ENCODE measurements around the gene MED9.

Gene MED9

DNA sequence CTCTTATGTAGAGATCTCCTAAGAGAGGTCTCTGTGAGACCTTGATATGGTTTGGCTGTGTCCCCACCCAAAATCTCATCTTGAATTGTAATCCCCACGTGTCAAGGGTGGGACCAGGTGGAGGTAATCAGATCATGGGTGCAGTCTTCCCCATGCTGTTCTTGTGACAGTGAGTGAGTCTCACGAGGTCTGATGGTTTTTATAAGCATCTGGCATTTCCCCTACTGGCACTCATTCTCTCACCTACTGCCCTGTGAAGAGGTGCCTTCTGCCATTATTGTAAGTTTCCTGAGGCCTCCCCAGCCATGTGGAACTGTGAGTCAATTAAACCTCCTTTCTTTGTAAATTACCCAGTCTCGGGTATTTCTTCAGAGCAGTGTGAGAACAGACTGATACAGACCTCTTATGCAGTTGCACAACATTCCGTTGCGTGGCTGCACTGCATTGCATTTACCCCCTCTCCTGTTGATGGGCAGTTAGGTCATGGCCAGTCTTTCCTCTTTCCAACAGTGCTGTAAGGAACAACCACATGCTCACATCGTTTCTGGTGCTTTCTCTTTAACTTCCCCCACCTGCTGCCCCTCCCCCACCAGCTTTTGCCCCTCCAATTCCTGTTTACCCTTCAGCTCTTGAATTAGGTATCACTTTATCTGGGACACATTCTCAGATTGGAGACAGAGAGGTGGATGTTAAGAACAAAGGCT lies 43.6 kb upstream of the MED9 start:
- Histone ChIP-seq H4K20me1 (ENCODE audit: insufficient read depth, low read length, poor library complexity, severe bottlenecking) (no peaks in the 10 kb centered on the region), H3K79me2 (ENCODE audit: insufficient read depth, low read length) (no peaks in the 10 kb centered on the region), H3K9me3 (ENCODE audit: insufficient read depth, low read depth, low read length) (no peaks in the 10 kb centered on the region), H3F3A (ENCODE audit: low read depth) (no peaks in the 10 kb centered on the region), H2AFZ (ENCODE audit: low read length) (no peak overlapping the region), H3K36me3 (ENCODE audit: insufficient read depth, low read length) (no peaks in the 10 kb centered on the region), H3K9me2 (replicated peaks; ENCODE audit: low read depth, low read length) (no peaks in the 10 kb centered on the region), H3K4me1 (ENCODE audit: insufficient read depth, low read length, poor library complexity, severe bottlenecking) (peaks cover 20% of the 10 kb centered on the region), H3K4me3 (ENCODE audit: low read length, poor library complexity, severe bottlenecking) (no peak overlapping the region), H3K4me2 (ENCODE audit: low read depth, low read length, poor library complexity, severe bottlenecking) (no peak overlapping the region), H3K9ac (ENCODE audit: low read depth, low read length, poor library complexity, severe bottlenecking) (no peak overlapping the region), H3K27me3 (ENCODE audit: insufficient read depth, low read length, poor library complexity, severe bottlenecking) (no peaks in the 10 kb centered on the region)
- TF ChIP-seq CTCF (conservative IDR thresholded peaks at IDR 0.05; ENCODE audit: low read length) (no peak), EZH2phosphoT487 (IDR thresholded peaks at IDR 0.05; ENCODE audit: borderline replicate concordance) (no peak)

DNA sequence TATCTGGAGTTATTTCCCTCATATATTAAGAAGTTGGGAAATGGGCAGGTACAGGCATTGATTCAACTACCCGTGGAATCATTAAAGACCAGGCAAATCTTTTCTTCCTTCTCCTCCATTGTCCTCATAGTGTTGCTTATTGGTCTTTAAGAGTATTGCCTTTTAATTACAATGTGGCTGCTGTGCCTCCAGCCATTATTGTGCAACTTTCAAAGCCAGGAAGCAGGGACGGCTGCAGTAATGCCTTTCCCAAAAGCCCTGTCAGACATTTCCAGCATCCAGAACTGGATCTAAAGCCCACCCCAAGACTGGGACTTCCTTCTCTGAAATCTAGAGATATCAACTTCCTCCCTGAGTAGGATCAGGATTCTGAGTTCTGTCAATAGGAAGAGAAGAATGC lies 42.3 kb upstream of the MED9 start:
- H3K9me2 ChIP-seq (replicated peaks; ENCODE audit: low read depth, low read length): no peaks in the 10 kb centered on the region
- H3K4me2 ChIP-seq (ENCODE audit: low read depth, low read length, poor library complexity, severe bottlenecking): no peak overlapping the region
- H3K79me2 ChIP-seq (ENCODE audit: insufficient read depth, low read length): no peaks in the 10 kb centered on the region
- H3K9me3 ChIP-seq (ENCODE audit: insufficient read depth, low read depth, low read length): no peaks in the 10 kb centered on the region
- no peak overlapping the region for H3K4me3 ChIP-seq (ENCODE audit: low read length, poor library complexity, severe bottlenecking)
- H3K36me3 ChIP-seq (ENCODE audit: insufficient read depth, low read length): no peaks in the 10 kb centered on the region
- TF ChIP-seq EZH2phosphoT487 (IDR thresholded peaks at IDR 0.05; ENCODE audit: borderline replicate concordance): no peak
- TF ChIP-seq CTCF (conservative IDR thresholded peaks at IDR 0.05; ENCODE audit: low read length): no peak
- no peak overlapping the region for H2AFZ ChIP-seq (ENCODE audit: low read length)
- H3F3A ChIP-seq (ENCODE audit: low read depth): no peaks in the 10 kb centered on the region
- H3K9ac ChIP-seq (ENCODE audit: low read depth, low read length, poor library complexity, severe bottlenecking): no peak overlapping the region
- H4K20me1 ChIP-seq (ENCODE audit: insufficient read depth, low read length, poor library complexity, severe bottlenecking): no peaks in the 10 kb centered on the region
- peaks cover 20% of the 10 kb centered on the region for H3K4me1 ChIP-seq (ENCODE audit: insufficient read depth, low read length, poor library complexity, severe bottlenecking)
- H3K27me3 ChIP-seq (ENCODE audit: insufficient read depth, low read length, poor library complexity, severe bottlenecking): no peaks in the 10 kb centered on the region

DNA sequence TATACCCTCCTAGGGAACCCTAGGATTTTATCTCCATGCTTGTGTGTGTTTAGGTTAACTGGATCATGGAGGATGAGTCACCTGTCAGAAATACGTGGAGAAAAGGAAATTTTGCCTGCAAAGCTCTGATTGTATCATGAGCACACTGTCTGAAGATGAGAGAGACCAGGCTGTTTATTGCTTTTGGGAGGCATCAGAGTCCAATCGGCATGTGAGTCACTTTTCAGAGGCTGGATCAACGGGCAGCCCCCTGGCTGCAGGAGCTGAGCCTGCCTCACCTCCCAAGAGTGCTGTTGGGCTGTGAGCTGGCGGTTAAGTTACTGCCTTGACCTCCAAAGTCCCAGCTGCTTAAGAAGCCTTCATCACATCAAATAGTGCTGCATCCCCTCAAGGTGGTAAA lies 41.5 kb upstream of the MED9 start:
- TF ChIP-seq EZH2phosphoT487 (IDR thresholded peaks at IDR 0.05; ENCODE audit: borderline replicate concordance): no peak
- no peak for TF ChIP-seq CTCF (conservative IDR thresholded peaks at IDR 0.05; ENCODE audit: low read length)
- Histone ChIP-seq H3K9me2 (replicated peaks; ENCODE audit: low read depth, low read length) (no peaks in the 10 kb centered on the region), H3K4me3 (ENCODE audit: low read length, poor library complexity, severe bottlenecking) (no peak overlapping the region), H3K79me2 (ENCODE audit: insufficient read depth, low read length) (no peaks in the 10 kb centered on the region), H3K27me3 (ENCODE audit: insufficient read depth, low read length, poor library complexity, severe bottlenecking) (no peaks in the 10 kb centered on the region), H3K9me3 (ENCODE audit: insufficient read depth, low read depth, low read length) (no peaks in the 10 kb centered on the region), H3K36me3 (ENCODE audit: insufficient read depth, low read length) (no peaks in the 10 kb centered on the region), H3K4me1 (ENCODE audit: insufficient read depth, low read length, poor library complexity, severe bottlenecking) (peaks cover 20% of the 10 kb centered on the region), H2AFZ (ENCODE audit: low read length) (no peak overlapping the region), H3K9ac (ENCODE audit: low read depth, low read length, poor library complexity, severe bottlenecking) (no peak overlapping the region), H3F3A (ENCODE audit: low read depth) (no peaks in the 10 kb centered on the region), H4K20me1 (ENCODE audit: insufficient read depth, low read length, poor library complexity, severe bottlenecking) (no peaks in the 10 kb centered on the region), H3K4me2 (ENCODE audit: low read depth, low read length, poor library complexity, severe bottlenecking) (no peak overlapping the region)
